Limb (tissue), 2 donors: ENCODE data around the gene TLE6.
"Not testable (repeated sequence)": the region's sequence is repeated elsewhere in the genome, so short reads cannot be mapped to it uniquely, and the experiment has no call there.

Experiments used
- DNase-seq, 2 donors: peaks; one replicate each; pipeline ENCODE4 v3.0.0-alpha.2; 2016; ENCODE audit errors: extremely low spot score in 2 of 2

TLE6 gene

DNA sequence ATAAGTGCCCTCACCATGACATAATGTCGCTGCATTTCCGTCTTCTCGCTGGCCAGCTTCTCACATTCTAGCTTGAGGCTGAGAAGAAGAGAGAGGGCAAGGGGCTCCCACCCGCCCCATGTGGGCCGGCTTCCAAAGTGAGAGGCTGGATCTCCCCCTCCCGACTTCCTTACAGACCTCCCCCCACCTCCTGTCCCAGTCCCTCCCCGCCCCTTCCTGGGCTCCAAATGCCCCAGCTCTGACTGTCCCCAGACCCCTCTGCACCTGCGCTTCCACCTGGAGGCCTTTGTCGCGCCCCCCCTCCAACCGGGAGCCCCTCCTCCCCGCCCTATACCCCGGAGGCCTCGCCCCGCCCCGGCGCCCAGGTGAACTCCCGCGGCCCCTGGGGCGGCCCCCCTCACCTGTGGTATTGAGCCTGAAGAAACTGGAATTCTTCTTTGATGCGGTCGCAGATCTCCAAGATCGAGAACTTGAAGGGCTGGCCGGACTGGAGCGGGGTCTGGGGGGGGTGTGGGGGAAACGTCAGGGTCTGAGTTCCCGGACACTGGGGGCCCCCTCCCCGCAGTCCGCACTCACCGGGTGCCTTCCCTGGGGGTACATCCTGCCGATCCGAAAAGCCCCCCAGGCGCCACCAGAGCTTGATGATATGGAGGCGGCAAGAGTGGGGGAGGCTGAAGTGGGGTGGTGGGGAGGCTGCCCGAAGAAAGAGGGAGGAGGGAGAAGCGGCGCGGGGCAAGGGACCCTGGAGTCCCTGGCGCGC is 51.1 kb downstream of the TLE6 start:
- peak in 1 of 2 donors; percentile 54 for DNase-seq

DNA sequence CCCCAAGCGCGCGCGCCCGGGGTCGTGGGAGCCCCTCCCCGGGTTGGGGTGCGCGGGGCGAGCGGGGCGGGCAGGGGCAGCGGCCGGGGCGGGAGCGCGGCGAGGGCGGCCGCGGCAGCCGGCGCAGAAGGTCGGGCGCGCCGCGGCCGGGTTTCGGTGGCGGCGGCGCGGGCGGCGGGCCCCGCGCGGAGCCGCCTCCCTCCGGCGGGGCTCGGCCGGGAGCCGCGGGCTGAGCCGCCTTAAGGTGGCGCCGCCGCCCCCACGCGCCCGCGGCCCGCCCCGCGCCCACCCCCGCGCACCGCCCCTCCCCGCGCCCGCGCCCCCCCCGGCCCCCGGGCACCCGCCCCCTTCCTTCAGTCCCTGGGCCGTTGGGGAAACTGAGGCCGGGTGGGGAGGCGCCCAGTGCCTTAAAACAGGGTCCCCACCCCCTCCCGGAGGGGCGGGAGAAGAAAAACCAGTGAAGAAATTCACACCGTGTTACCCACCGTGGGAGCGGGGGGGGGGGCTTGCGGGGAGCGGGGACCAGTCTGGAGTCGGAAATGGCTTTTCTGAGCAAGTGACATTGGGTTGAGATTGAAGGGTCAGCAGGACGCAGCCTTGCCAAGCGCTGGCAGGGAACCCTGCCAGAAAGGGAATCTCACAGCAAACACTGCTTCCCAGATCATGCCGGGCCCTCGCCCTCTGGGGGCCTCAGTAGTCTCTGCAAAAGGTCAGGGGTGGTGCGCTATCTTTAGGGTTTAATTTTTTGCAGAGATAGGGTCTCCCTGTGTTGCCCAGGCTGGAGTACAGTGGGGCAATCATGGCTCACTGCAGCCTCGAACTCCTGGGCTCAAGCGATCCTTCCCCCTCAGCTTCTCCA is 51.9 kb downstream of the TLE6 start, which contains the start of gene TLE2:
Gene TLE2, minus strand, starts transcription at position 216 of the 859 bp plus-strand sequence. CDS start 376 bp downstream, outside the sequence.
- DNase-seq, result no peak

- DNase-seq, result no peak
These were observed 54.2 kb downstream of the TLE6 start for GRCh38 chr19:3031607-3031867.

DNA sequence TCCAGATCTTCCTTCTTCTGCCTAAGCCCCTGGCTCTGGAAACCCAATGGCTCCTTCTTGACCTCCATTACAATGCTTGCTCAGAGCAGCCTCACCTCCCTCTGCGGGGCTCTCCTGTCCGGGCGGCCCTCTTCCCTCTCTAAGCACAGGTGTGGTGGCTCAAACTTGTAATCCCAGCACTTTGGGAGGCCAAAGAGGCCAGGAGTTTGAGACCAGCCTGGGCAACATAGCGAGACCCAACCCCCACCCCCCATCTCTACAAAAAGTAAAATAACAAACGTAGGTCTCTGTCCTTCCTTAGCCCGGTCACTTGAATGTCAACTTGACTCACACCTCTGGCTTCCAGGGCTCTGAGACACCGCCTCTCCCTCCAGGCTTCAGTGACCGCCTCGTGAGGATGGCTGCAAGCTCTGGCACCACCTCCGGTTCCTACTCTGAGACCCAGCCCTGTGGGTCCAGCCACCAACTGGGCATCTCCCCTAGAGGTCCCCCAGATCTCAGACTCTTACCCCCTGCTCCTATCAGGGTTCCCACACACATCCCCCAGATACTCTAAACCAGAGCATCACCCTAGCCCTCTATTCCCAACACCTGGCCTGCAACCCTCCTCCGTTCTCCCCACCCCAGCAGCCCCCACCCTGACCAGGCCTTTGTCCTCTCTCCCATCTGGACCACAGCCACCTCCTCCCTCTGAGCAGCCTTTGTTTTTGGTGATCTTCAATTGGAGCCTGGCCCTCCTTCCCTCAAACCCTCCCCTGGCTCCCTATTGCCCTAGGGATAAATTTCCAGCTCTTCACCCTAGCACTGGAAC is 56.4 kb downstream of the TLE6 start:
- no peak for DNase-seq

GRCh38 chr19:3034406-3034655 is 57.0 kb downstream of the TLE6 start:
- no peak for DNase-seq

DNA sequence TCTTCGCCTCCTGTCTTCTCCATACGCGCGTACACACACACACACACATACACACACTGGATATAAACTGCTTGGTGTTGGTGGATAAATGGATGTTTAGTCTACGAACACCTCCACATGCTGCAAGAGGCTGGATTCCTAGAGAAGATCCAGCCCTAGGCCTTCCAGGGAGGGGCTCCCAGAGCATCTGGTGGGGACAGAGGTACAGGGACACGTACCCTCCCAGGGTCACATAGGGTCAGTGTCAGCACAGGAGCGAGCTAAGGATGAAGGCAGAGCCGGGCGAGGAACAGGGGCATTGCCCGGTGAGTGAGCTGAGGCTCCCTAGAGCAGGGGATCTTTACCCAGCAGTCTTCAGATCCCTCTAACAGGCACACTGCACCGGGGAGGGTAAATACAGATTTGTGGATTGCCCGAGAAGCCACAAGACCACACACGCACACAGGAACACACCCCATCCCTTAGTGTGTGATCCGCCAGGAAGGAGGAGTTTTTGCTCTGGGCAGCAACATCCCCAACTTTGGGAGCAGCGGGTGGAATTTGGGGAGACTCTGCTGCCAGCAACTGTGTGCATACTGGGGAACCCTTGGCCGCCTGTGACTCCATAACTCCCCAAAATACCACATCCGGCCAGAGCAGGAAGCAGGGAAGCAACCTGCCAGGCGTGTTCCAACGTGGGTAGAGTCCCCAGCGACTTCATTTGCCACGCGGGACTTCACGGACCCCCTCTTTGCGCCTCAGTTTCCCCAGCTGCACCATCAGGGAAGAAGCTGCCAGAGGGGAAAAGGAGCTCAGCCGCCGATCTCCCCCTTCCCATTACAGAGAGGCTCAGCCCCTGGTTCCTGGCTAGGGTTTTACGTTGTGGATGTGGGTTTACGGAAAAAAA is 57.5 kb downstream of the TLE6 start:
- DNase-seq, result peak in 1 of 2 donors; percentile 27

DNA sequence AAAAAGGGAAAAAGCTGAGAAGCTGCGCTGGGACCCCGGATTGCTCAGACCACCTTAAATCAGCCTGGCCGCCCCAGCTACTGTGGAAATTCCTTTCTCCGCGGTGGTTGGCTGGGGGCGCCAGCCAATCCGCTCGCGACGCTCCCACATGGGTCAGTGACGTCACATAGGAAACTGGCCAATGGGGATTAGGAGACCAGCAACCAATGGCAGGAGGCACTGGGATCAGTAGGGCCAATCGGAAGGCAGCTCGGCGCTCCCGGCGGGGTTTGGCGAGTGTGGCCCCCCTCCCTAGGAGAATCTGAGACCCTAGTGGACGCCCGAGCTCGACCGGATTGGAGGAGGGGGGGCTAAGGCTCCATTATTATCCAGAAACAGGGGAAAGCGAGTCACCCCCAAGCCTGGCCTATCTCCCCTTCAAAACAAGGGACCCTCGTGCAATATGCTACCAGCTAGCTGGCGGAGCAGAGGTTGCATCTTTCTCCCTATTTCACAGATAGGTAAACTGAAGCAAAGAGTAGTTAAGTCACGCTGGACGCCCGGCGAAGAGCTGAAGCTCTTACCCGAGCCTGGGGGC is 58.3 kb downstream of the TLE6 start:
- peak; percentile 99 for DNase-seq

DNA sequence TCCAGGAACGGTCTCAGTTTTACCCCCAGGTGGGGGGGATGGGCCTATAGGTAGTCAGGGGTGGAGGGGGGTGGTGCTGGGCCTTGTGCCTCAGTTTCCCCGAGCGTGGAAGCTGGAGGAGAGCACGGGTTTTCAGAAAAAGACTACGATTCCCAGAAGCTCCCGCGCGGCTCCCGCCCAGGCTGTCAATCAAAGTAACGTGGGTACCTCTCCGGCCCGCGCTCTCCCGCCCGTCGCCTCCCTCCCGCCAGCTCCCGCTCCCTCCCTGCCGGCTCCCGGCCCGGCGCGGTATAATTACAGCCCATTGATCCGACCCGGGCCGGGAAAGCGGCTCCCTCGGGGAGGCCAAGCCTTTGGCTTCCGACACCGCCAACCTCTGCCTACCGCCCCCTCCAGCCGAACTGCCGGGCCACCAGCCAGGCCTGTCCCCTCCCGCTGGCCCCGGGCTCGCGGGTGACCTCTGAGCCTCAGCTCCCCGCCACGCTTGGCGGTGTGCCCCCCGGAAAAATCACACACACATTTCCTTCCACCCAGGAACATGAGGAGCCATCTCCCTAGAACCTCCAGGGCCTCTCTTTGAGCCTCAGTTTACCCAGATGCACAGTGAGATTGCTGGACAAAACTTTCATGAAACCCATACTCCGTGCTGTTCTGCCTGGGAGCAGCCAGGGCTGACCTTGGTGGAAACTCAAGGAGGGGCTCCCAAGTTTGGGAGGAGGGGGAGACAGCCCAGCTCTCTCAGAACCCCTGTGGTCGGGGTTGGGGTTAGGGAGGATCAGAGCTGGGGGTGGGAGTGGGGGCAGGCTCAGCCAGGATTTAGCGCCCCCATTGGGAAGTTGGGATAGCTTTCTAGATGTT is 59.0 kb downstream of the TLE6 start:
- peak; percentile 93 to 97 for DNase-seq

DNA sequence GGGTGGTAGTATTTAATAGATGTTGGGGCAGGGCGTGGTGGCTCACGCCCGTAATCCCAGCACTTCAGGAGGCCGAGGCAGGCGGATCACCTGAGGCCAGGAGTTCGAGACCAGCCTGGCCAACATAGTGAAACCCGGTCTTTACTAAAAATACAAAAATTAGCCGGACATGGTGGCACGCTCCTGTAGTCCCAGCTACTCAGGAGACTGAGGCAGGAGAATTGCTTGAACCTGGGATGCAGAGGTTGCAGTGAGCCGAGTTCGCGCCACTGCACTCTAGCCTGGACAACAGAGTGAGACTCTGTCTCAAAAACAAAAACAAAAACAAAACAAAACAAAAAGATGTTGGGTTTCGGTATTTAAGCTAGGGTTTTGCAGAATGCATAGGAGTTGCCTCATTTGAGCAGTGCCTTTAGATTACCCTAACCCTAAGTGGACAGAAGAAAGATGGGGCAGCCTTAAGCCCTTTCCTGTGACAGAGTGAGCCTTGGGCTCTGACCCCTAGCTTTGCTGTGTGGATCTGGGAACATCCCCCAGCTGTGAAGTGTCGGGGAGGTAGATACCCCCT is 59.7 kb downstream of the TLE6 start:
- DNase-seq, result not testable (repeated sequence)

DNA sequence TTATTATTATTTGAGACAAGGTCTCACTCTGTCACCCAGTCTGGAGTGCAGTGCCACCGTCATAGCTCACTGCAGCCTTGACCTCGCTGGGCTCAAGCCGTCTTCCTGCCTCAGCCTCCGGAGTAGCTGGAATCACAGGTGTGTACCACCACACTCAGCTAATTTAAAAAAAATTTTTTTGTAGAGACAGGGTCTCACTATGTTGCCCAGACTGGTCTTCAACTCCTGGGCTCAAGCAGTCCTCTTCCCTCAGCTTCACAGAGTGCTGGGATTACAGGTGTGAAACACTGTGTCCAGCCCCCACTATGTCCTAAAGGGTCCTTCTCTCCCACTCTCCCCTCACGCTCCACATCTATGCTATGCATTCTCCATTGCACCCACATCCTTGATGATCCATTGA is 60.9 kb downstream of the TLE6 start:
- DNase-seq, result no peak

DNA sequence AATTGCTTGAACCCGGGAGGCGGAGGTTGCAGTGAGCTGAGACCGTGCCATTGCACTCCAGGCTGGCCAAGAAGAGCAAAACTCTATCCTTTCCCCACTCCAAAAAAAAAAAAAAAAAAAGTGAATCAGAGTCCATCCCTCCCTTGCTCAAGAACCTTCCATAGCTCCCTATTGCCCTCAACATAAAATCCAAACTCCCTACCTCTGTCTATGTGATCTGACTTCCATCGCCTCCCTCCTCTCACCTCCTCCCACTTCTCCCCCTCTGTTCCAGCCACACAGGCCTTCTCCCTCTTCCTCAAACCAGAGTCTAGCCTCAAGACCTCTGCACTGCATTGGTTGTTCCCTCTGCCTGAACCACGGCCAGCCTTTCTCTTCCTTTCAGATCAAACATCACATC is 61.8 kb downstream of the TLE6 start:
- DNase-seq, result no peak

GRCh38 chr19:3039641-3040077 is 62.3 kb downstream of the TLE6 start:
- no peak for DNase-seq

- DNase-seq, result no peak
These were observed 64.0 kb downstream of the TLE6 start for GRCh38 chr19:3041327-3041726.

DNA sequence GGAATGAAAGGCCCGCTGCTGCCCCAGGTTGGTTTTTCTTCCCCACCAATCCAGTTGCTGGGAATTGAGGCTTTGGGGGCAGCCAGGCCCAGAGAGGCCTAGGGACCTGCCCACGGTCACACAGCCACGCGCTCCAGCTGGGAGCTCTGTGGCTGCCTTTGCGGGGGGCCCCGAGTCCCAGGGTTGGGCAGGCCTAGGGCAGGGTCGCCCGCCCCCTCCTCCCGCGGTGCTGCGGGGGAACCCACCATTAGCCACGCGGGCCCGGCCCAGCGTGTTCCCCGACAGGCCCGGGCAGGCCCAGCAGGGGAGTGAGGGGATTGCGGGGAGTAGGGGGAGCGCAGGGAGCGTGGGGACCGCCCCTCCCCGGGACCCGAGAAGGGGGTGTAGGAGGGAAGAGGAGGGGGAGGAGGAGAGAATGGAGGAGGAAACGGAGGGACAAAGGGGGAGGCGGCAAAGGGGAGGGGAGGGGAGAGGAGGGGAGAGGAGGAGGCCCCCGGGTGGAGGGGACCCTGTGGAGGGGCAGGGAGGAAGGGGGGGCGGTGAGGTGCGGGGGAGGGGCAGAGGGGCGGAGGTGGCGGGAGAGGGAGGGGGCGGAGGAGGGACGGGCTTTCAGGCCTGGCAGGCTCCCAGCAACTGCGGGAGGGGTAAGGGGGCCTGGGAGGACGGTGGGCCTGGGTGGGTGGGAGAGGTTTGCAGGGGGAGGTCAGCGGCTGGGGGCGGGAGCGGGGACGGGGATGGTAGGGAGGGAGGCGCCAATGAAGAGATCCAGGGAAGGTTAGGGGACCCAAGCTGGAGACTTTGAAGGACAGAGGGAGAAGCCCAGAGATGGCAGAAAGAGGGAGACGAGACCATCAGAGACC is 64.6 kb downstream of the TLE6 start:
- peak; percentile 44 to 82 for DNase-seq

GRCh38 chr19:3042621-3043267 is 65.4 kb downstream of the TLE6 start:
- no peak for DNase-seq
